Measurements from ENCODE around the gene ABCF1.
A peak's percentile ranks its signal among the peaks of the same experiment; 100 is the strongest.
"Not testable (repeated sequence)": the region's sequence is repeated elsewhere in the genome, so short reads cannot be mapped to it uniquely, and the experiment has no call there.

Gene ABCF1

GRCh38 chr6:30571075-30571761 lies at the start of gene ABCF1:
Gene ABCF1 (plus strand): TSS chr6:30571442. CDS start chr6:30571488, 46 bp downstream.
- peak; percentile 96 for DNase-seq

- not testable (repeated sequence) for DNase-seq
These were observed 49.3 kb upstream of the ABCF1 start for GRCh38 chr6:30521952-30522351.

GRCh38 chr6:30526444-30526843 lies 44.8 kb upstream of the ABCF1 start:
- DNase-seq: not testable (repeated sequence)

GRCh38 chr6:30529349-30529875 lies 41.8 kb upstream of the ABCF1 start:
- DNase-seq: not testable (repeated sequence)

GRCh38 chr6:30530014-30530413 lies 41.2 kb upstream of the ABCF1 start:
- no peak for DNase-seq

GRCh38 chr6:30533460-30534294 lies 37.6 kb upstream of the ABCF1 start:
- DNase-seq: no peak

- DNase-seq: no peak
These were observed 33.3 kb upstream of the ABCF1 start for GRCh38 chr6:30537931-30538330.

- peak; percentile 64 for DNase-seq
These were observed 29.5 kb upstream of the ABCF1 start for GRCh38 chr6:30541515-30542403.

GRCh38 chr6:30542404-30542725 lies 28.9 kb upstream of the ABCF1 start:
- DNase-seq: no peak

GRCh38 chr6:30542915-30543314 lies 28.3 kb upstream of the ABCF1 start:
- no peak for DNase-seq

- DNase-seq: no peak
These were observed 27.4 kb upstream of the ABCF1 start for GRCh38 chr6:30543821-30544220.

- peak; percentile 25 for DNase-seq
These were observed 26.5 kb upstream of the ABCF1 start for GRCh38 chr6:30544666-30545272.

- no peak for DNase-seq
These were observed 23.8 kb upstream of the ABCF1 start for GRCh38 chr6:30547454-30547853.

GRCh38 chr6:30548375-30548774 lies 22.9 kb upstream of the ABCF1 start:
- no peak for DNase-seq

- DNase-seq: no peak
These were observed 16.8 kb upstream of the ABCF1 start for GRCh38 chr6:30554404-30554803.

- DNase-seq: no peak
These were observed 16.1 kb upstream of the ABCF1 start for GRCh38 chr6:30554962-30555815.

- no peak for DNase-seq
These were observed 15.5 kb upstream of the ABCF1 start for GRCh38 chr6:30555816-30556065.

- DNase-seq: peak; percentile 81
These were observed 15.0 kb upstream of the ABCF1 start, which contains the start of gene GNL1 for GRCh38 chr6:30556066-30556905. Gene GNL1 (minus strand): TSS chr6:30556489. CDS start chr6:30556203, 286 bp downstream.

GRCh38 chr6:30556906-30557682 lies 14.1 kb upstream of the ABCF1 start, which contains the start of gene PRR3:
Gene PRR3 (plus strand): TSS chr6:30557295. CDS start chr6:30557345, 50 bp downstream.
- DNase-seq: peak; percentile 66

- no peak for DNase-seq
These were observed 13.6 kb upstream of the ABCF1 start for GRCh38 chr6:30557683-30557981.

Measured in NCI-H1048 (cell line).